Activated CD8-positive, alpha-beta memory T cell treated with anti-CD3 and anti-CD28 coated beads for 36 hours (primary cell): ENCODE data around the gene CD40. TPM values are rescaled to one million over a fixed set of nuclear protein-coding genes. Genes with fewer than 3 reads are reported as not detected.

ENCODE experiments used
- CTCF ChIA-PET: fragments of 350-600 bp; sonication (Branson Sonifier 250); formaldehyde crosslinking; loops from one replicate; lab custom pipeline; 2021; ENCODE audit warnings: antibody characterized with exemption; lab: Charles Lee
- POLR2A ChIA-PET: fragments of 350-600 bp; sonication (Branson Sonifier 250); formaldehyde crosslinking; loops from one replicate; lab custom pipeline; 2021; ENCODE audit warnings: antibody characterized with exemption; lab: Charles Lee
- total RNA-seq, 2 experiments: library from RNA; stranded (reverse); gene quantifications; one replicate each; pipeline ENCODE4 v1.2.3, GENCODE V29; 2021

CD40 gene
- total RNA-seq, 2 experiments from 2014 or later, result 3.0 to 3.3 TPM

GRCh38 chr20:46178891-46179290 is 60.8 kb downstream of the CD40 start:
- CTCF ChIA-PET, result no interaction called here
- POLR2A ChIA-PET, result no interaction called here

Other genes with a start within 250 kb of the CD40 start
- 1 to 10 TPM; 9.3 to 9.7 TPM for gene ZSWIM1, start 237.1 kb upstream of the CD40 start, total RNA-seq
- gene SPATA25, start 230.7 kb upstream of the CD40 start, total RNA-seq, result 1 to 10 TPM; 1.7 to 2.1 TPM
- 1 to 10 TPM; 2.8 to 2.9 TPM for gene NEURL2, start 227.1 kb upstream of the CD40 start, total RNA-seq
- gene CTSA, start 227.0 kb upstream of the CD40 start, total RNA-seq, result 10 to 100 TPM; 71.3 to 75.7 TPM
- gene PLTP, start 206.2 kb upstream of the CD40 start, total RNA-seq, result 1 to 10 TPM; 5.1 to 5.3 TPM
- gene PCIF1, start 183.6 kb upstream of the CD40 start, total RNA-seq, result 10 to 100 TPM; 26.1 to 27.8 TPM
- gene ZNF335, start 146.1 kb upstream of the CD40 start, total RNA-seq, result 10 to 100 TPM; 30.3 to 30.4 TPM
- not detected for gene MMP9, start 109.4 kb upstream of the CD40 start, total RNA-seq
- not detected for gene SLC12A5, start 89.1 kb upstream of the CD40 start, total RNA-seq
- gene NCOA5, start 28.4 kb upstream of the CD40 start, total RNA-seq, result 10 to 100 TPM; 27.2 to 31.6 TPM
- not detected for gene CDH22, start 190.2 kb downstream of the CD40 start, total RNA-seq